Measurements from ENCODE around the gene SLC12A9.
"Not testable (repeated sequence)": the region's sequence is repeated elsewhere in the genome, so short reads cannot be mapped to it uniquely, and the experiment has no call there.

SLC12A9 gene

GRCh38 chr7:100908512-100908911 lies 56.0 kb downstream of the SLC12A9 start:
- H4K20me1 ChIP-seq (ENCODE audit: insufficient read depth, low read length) = no peaks in the 10 kb centered on the region
- TF ChIP-seq, protein P1, sequence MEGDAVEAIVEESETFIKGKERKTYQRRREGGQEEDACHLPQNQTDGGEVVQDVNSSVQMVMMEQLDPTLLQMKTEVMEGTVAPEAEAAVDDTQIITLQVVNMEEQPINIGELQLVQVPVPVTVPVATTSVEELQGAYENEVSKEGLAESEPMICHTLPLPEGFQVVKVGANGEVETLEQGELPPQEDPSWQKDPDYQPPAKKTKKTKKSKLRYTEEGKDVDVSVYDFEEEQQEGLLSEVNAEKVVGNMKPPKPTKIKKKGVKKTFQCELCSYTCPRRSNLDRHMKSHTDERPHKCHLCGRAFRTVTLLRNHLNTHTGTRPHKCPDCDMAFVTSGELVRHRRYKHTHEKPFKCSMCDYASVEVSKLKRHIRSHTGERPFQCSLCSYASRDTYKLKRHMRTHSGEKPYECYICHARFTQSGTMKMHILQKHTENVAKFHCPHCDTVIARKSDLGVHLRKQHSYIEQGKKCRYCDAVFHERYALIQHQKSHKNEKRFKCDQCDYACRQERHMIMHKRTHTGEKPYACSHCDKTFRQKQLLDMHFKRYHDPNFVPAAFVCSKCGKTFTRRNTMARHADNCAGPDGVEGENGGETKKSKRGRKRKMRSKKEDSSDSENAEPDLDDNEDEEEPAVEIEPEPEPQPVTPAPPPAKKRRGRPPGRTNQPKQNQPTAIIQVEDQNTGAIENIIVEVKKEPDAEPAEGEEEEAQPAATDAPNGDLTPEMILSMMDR (IDR thresholded peaks at IDR 0.05; ENCODE audit: borderline replicate concordance, extremely low read depth, low read length, poor library complexity, severe bottlenecking) = no peak
- TF ChIP-seq EZH2 (IDR thresholded peaks at IDR 0.05; ENCODE audit: borderline replicate concordance, low read depth, low read length, severe bottlenecking) = no peak
- H3K4me2 ChIP-seq (ENCODE audit: insufficient read depth, low read length) = no peak overlapping the region
- no peaks in the 10 kb centered on the region for H3K27me3 ChIP-seq (ENCODE audit: insufficient read depth, low read length, poor library complexity)
- no peaks in the 10 kb centered on the region for H3K4me1 ChIP-seq (ENCODE audit: insufficient read depth, low read length)
- DNase-seq (no peak), ATAC-seq (ENCODE audit: insufficient read depth, low read depth) (no peak)
- no peak overlapping the region for H2AFZ ChIP-seq (ENCODE audit: low read depth, low read length)
- no peaks in the 10 kb centered on the region for H3K79me2 ChIP-seq (ENCODE audit: insufficient read depth, low read length)
- no peak overlapping the region for H3K27ac ChIP-seq (ENCODE audit: low read length)
- no peaks in the 10 kb centered on the region for H3K9me3 ChIP-seq (ENCODE audit: insufficient read depth, low read length, severe bottlenecking)
- H3K9ac ChIP-seq (ENCODE audit: low read depth, low read length) = no peak overlapping the region
- H3K36me3 ChIP-seq (ENCODE audit: insufficient read depth, low read length) = no peaks in the 10 kb centered on the region
- no peak overlapping the region for H3K4me3 ChIP-seq (ENCODE audit: low read depth in 1 of 2, low read length in 2 of 2)

- not testable (repeated sequence) for H3K27ac ChIP-seq (ENCODE audit: low read length); ATAC-seq (ENCODE audit: insufficient read depth, low read depth); H3K9ac ChIP-seq (ENCODE audit: low read depth, low read length); H3K9me3 ChIP-seq (ENCODE audit: insufficient read depth, low read length, severe bottlenecking); H3K4me3 ChIP-seq (ENCODE audit: low read depth in 1 of 2, low read length in 2 of 2); H2AFZ ChIP-seq (ENCODE audit: low read depth, low read length); H3K79me2 ChIP-seq (ENCODE audit: insufficient read depth, low read length); H3K4me2 ChIP-seq (ENCODE audit: insufficient read depth, low read length); H4K20me1 ChIP-seq (ENCODE audit: insufficient read depth, low read length); H3K36me3 ChIP-seq (ENCODE audit: insufficient read depth, low read length); DNase-seq; H3K4me1 ChIP-seq (ENCODE audit: insufficient read depth, low read length); H3K27me3 ChIP-seq (ENCODE audit: insufficient read depth, low read length, poor library complexity)
Observed at GRCh38 chr7:100910443-100910842, 57.9 kb downstream of the SLC12A9 start.

DNA sequence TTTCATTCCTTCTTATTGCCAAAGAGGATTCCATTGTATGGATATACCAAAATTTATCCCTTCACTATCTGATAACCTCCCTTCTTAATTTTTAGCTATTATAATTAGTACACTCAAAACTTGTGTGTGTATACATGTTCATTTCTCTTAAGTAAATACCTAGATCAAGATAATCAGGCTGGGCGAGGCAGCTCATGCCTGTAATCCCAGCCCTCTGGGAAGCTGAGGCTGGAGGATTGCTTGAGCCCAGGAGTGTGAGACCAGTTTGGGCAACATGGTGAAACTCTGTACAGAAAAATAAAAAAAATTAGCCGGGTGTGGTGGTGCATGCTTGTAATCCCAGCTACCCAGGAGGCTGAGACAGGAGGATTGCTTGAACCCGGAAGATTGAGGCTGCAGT lies 59.0 kb downstream of the SLC12A9 start:
- no peak overlapping the region for H3K27ac ChIP-seq (ENCODE audit: low read length)
- no peaks in the 10 kb centered on the region for H4K20me1 ChIP-seq (ENCODE audit: insufficient read depth, low read length)
- no peak overlapping the region for H3K9ac ChIP-seq (ENCODE audit: low read depth, low read length)
- no peaks in the 10 kb centered on the region for H3K27me3 ChIP-seq (ENCODE audit: insufficient read depth, low read length, poor library complexity)
- TF ChIP-seq, protein P1 (IDR thresholded peaks at IDR 0.05; ENCODE audit: borderline replicate concordance, extremely low read depth, low read length, poor library complexity, severe bottlenecking) = no peak
- no peak for TF ChIP-seq EZH2 (IDR thresholded peaks at IDR 0.05; ENCODE audit: borderline replicate concordance, low read depth, low read length, severe bottlenecking)
- H3K4me3 ChIP-seq (ENCODE audit: low read depth in 1 of 2, low read length in 2 of 2) = no peak overlapping the region
- no peak overlapping the region for H2AFZ ChIP-seq (ENCODE audit: low read depth, low read length)
- no peaks in the 10 kb centered on the region for H3K4me1 ChIP-seq (ENCODE audit: insufficient read depth, low read length)
- DNase-seq = no peak
- no peaks in the 10 kb centered on the region for H3K36me3 ChIP-seq (ENCODE audit: insufficient read depth, low read length)
- H3K4me2 ChIP-seq (ENCODE audit: insufficient read depth, low read length) = no peak overlapping the region
- no peaks in the 10 kb centered on the region for H3K9me3 ChIP-seq (ENCODE audit: insufficient read depth, low read length, severe bottlenecking)
- no peaks in the 10 kb centered on the region for H3K79me2 ChIP-seq (ENCODE audit: insufficient read depth, low read length)
- no peak for ATAC-seq (ENCODE audit: insufficient read depth, low read depth)

- Histone ChIP-seq H3K4me3 (ENCODE audit: low read depth in 1 of 2, low read length in 2 of 2) (no peak overlapping the region), H3K36me3 (ENCODE audit: insufficient read depth, low read length) (no peaks in the 10 kb centered on the region), H2AFZ (ENCODE audit: low read depth, low read length) (no peak overlapping the region), H3K27ac (ENCODE audit: low read length) (no peak overlapping the region), H3K27me3 (ENCODE audit: insufficient read depth, low read length, poor library complexity) (no peaks in the 10 kb centered on the region), H3K4me2 (ENCODE audit: insufficient read depth, low read length) (no peak overlapping the region), H3K4me1 (ENCODE audit: insufficient read depth, low read length) (no peaks in the 10 kb centered on the region), H3K79me2 (ENCODE audit: insufficient read depth, low read length) (no peaks in the 10 kb centered on the region), H3K9ac (ENCODE audit: low read depth, low read length) (no peak overlapping the region), H4K20me1 (ENCODE audit: insufficient read depth, low read length) (no peaks in the 10 kb centered on the region), H3K9me3 (ENCODE audit: insufficient read depth, low read length, severe bottlenecking) (no peaks in the 10 kb centered on the region)
- ATAC-seq (ENCODE audit: insufficient read depth, low read depth) (no peak), DNase-seq (no peak)
- no peak for TF ChIP-seq EZH2 (IDR thresholded peaks at IDR 0.05; ENCODE audit: borderline replicate concordance, low read depth, low read length, severe bottlenecking)
- TF ChIP-seq, protein P1 (IDR thresholded peaks at IDR 0.05; ENCODE audit: borderline replicate concordance, extremely low read depth, low read length, poor library complexity, severe bottlenecking) = no peak
Observed at GRCh38 chr7:100914208-100914878, 61.8 kb downstream of the SLC12A9 start.

Data from DND-41 (cell line).